K562 (cell line): Measurements from ENCODE around the gene LPGAT1. TPM values are rescaled to one million over a fixed set of nuclear protein-coding genes. Genes with fewer than 3 reads are reported as not detected.
A peak's percentile ranks its signal among the peaks of the same experiment; 100 is the strongest.

Source experiments
- ARHGAP35 ChIP-seq: fragments of 450-650 bp; IDR thresholded peaks from 2 replicates; pipeline ENCODE4 v1.6.1; 2018; ENCODE audit not compliant: partially characterized antibody
- ASH1L ChIP-seq: fragments of 450-650 bp; IDR thresholded peaks from 2 replicates; pipeline ENCODE4 v1.6.1; 2018; ENCODE audit warnings: borderline replicate concordance, mild to moderate bottlenecking, low read depth; ENCODE audit not compliant: partially characterized antibody
- CBFA2T3 ChIP-seq: fragments of 450-650 bp; IDR thresholded peaks from 2 replicates; pipeline ENCODE4 v1.6.1; 2017
- ESRRA ChIP-seq: fragments of 450-650 bp; IDR thresholded peaks from 2 replicates; pipeline ENCODE4 v1.6.1; 2014; ENCODE audit warnings: low read depth, mild to moderate bottlenecking, moderate library complexity, borderline replicate concordance
- EZH2 ChIP-seq: IDR thresholded peaks from 2 replicates; pipeline ENCODE4 v1.6.1; 2012; ENCODE audit warnings: low read depth, mild to moderate bottlenecking, inconsistent platforms, low read length, borderline replicate concordance
- GTF2E2 ChIP-seq: fragments of 200-800 bp; sonication (Bioruptor generic); IDR thresholded peaks from 2 replicates; pipeline ENCODE4 v1.6.1; 2016; ENCODE audit warnings: missing genetic modification characterization, missing compliant biosample characterization
- HDAC3 ChIP-seq: fragments of 450-650 bp; IDR thresholded peaks from 2 replicates; pipeline ENCODE4 v1.6.1; 2018; ENCODE audit warnings: borderline replicate concordance, mild to moderate bottlenecking, moderate library complexity; ENCODE audit not compliant: partially characterized antibody
- KDM2B ChIP-seq: fragments of 250-450 bp; sonication (Bioruptor Pico); IDR thresholded peaks from 2 replicates; pipeline ENCODE4 v1.8.0; 2021; ENCODE audit warnings: mild to moderate bottlenecking, moderate library complexity
- LEF1 ChIP-seq: fragments of 450-650 bp; IDR thresholded peaks from 2 replicates; pipeline ENCODE4 v1.6.1; 2016; ENCODE audit warnings: mild to moderate bottlenecking
- MED1 ChIP-seq: sonication (generic); formaldehyde crosslinking; IDR thresholded peaks from 2 replicates; pipeline ENCODE4 v1.8.1; 2023; ENCODE audit warnings: missing genetic modification reagents, borderline replicate concordance
- NR2C2 ChIP-seq, 2 experiments: fragments of 200-800 bp in 1 of 2; sonication (Bioruptor generic) in 1 of 2; sonication (generic) in 1 of 2; formaldehyde crosslinking in 1 of 2; IDR thresholded peaks; 2 replicates each; pipeline versions ENCODE4 v1.6.1 to v1.8.0; 2016 to 2022; ENCODE audit warnings: mild to moderate bottlenecking in 1 of 2, missing compliant biosample characterization in 1 of 2, missing genetic modification characterization in 1 of 2, missing genetic modification reagents in 1 of 2
- NR2F6 ChIP-seq: fragments of 450-650 bp; formaldehyde crosslinking; IDR thresholded peaks from 2 replicates; pipeline ENCODE4 v1.4.0; 2020; ENCODE audit warnings: mild to moderate bottlenecking
- RBM17 ChIP-seq: fragments of 200-400 bp; formaldehyde crosslinking; IDR thresholded peaks from 2 replicates; pipeline ENCODE4 v1.6.1; 2017; ENCODE audit warnings: low read depth, mild to moderate bottlenecking, low read length, borderline replicate concordance
- SMARCB1 ChIP-seq: IDR thresholded peaks from 2 replicates; pipeline ENCODE4 v1.6.1; 2011; ENCODE audit warnings: improper control_type of control experiment, low read depth; ENCODE audit not compliant: insufficient read length
- SNIP1 ChIP-seq: fragments of 450-650 bp; IDR thresholded peaks from 2 replicates; pipeline ENCODE4 v1.7.1; 2017; ENCODE audit warnings: low read depth, mild to moderate bottlenecking
- ZNF146 ChIP-seq: IDR thresholded peaks from one replicate; pipeline ENCODE4 v1.6.1; 2018; ENCODE audit warnings: missing compliant biosample characterization; ENCODE audit not compliant: unreplicated experiment
- ZNF316 ChIP-seq: fragments of 450-650 bp; IDR thresholded peaks from 2 replicates; pipeline ENCODE4 v1.6.1; 2016
- ZNF354B ChIP-seq: fragments of 250-450 bp; sonication (Bioruptor Pico); IDR thresholded peaks from 2 replicates; pipeline ENCODE4 v1.4.0; 2020
- ZNF384 ChIP-seq: IDR thresholded peaks from 2 replicates; pipeline ENCODE4 v1.6.1; 2012; ENCODE audit warnings: low read depth, low read length, improper control_type of control experiment
- ZNF445 ChIP-seq: fragments of 250-450 bp; sonication (Bioruptor Pico); IDR thresholded peaks from 2 replicates; pipeline ENCODE4 v1.4.0; 2020; ENCODE audit warnings: low read depth, mild to moderate bottlenecking, moderate library complexity
- ZNF449 ChIP-seq: fragments of 250-450 bp; sonication (Bioruptor Pico); IDR thresholded peaks from 2 replicates; pipeline ENCODE4 v1.8.0; 2022; ENCODE audit warnings: moderate library complexity, mild to moderate bottlenecking, inconsistent platforms
- ZNF511 ChIP-seq: sonication (generic); formaldehyde crosslinking; IDR thresholded peaks from 2 replicates; pipeline ENCODE4 v1.8.0; 2022; ENCODE audit warnings: mild to moderate bottlenecking, missing genetic modification reagents
- ZNF551 ChIP-seq: fragments of 250-450 bp; sonication (Bioruptor Pico); IDR thresholded peaks from 2 replicates; pipeline ENCODE4 v1.5.0; 2021; ENCODE audit warnings: mild to moderate bottlenecking, moderate library complexity
- ZNF592 ChIP-seq: fragments of 450-650 bp; IDR thresholded peaks from 2 replicates; pipeline ENCODE4 v1.6.1; 2017; ENCODE audit warnings: antibody characterized with exemption, mild to moderate bottlenecking
- polyA plus RNA-seq, 8 experiments: library from polyadenylated mRNA; depleted of rRNA in 4 of 8; stranded (reverse) in 5 of 8; unstranded in 3 of 8; fragments of >200 nt; fragmentation: Nextera tagmentation in 2 of 8; fragmentation: Illumina TruSeq in 1 of 8; extraction: Ambion mirVana in 2 of 8; extraction: Trizol in 1 of 8; gene quantifications; 2 replicates each; pipeline versions ENCODE4 v1.2.1 to v1.2.3, GENCODE V29; 2011 to 2014; ENCODE audit warnings: inconsistent platforms in 1 of 8, missing spikeins in 1 of 8
- total RNA-seq, 7 experiments: library from RNA; depleted of rRNA in 6 of 7; stranded (reverse); fragments of >200 nt in 6 of 7; fragmentation: Illumina TruSeq in 2 of 7; extraction: Trizol in 2 of 7; gene quantifications; 2 replicates each; pipeline versions ENCODE4 v1.2.1 to v1.2.3, GENCODE V29; 2011 to 2021; ENCODE audit warnings: low replicate concordance in 1 of 7

LPGAT1 gene
- total and polyA plus RNA-seq, 9 of the 15 experiments (the other 6 are each of a cell fraction or from before 2014, with no cell fraction given) = 5.7 to 31.4 (median 16.3) TPM

- TF ChIP-seq KDM2B = no peak
- no peak for TF ChIP-seq ZNF551
- TF ChIP-seq RBM17 = no peak
- TF ChIP-seq SNIP1 = no peak
- TF ChIP-seq NR2F6 = no peak
- no peak for TF ChIP-seq EZH2
- TF ChIP-seq ZNF354B = no peak
- no peak for TF ChIP-seq HDAC3
- TF ChIP-seq ZNF511 (CRISPR knock-in tag) = no peak; the same call in 1 of the 2 replicates
- TF ChIP-seq NR2C2 (CRISPR knock-in tag; IDR thresholded peaks at IDR 0.05) = no peak
- no peak for TF ChIP-seq NR2C2 (tag; IDR thresholded peaks at IDR 0.05)
- no peak for TF ChIP-seq CBFA2T3
- no peak for TF ChIP-seq ARHGAP35
- TF ChIP-seq ASH1L = no peak
- no peak for TF ChIP-seq ZNF316
- no peak for TF ChIP-seq ZNF592
- peak; percentile 81 for TF ChIP-seq ZNF384
- TF ChIP-seq GTF2E2 = no peak
- no peak for TF ChIP-seq LEF1
- TF ChIP-seq ZNF445 (CRISPR knock-in tag) = no peak
- no peak for TF ChIP-seq MED1
- TF ChIP-seq ESRRA = peak; percentile 66; the same call in 1 of the 2 replicates
- no peak for TF ChIP-seq ZNF449 (CRISPR knock-in tag)
- TF ChIP-seq ZNF146 (CRISPR knock-in tag) = no peak
- TF ChIP-seq SMARCB1 = no peak
These were observed 132.2 kb downstream of the LPGAT1 start (continued) for GRCh38 chr1:211698161-211699026.
